Measurements from ENCODE around the gene SCAMP3. TPM values are rescaled to one million over a fixed set of nuclear protein-coding genes. Genes with fewer than 3 reads are reported as not detected.
A peak's percentile ranks its signal among the peaks of the same experiment; 100 is the strongest.

SCAMP3 gene
- total RNA-seq, 1 experiment from 2014 or later = 116 TPM

DNA sequence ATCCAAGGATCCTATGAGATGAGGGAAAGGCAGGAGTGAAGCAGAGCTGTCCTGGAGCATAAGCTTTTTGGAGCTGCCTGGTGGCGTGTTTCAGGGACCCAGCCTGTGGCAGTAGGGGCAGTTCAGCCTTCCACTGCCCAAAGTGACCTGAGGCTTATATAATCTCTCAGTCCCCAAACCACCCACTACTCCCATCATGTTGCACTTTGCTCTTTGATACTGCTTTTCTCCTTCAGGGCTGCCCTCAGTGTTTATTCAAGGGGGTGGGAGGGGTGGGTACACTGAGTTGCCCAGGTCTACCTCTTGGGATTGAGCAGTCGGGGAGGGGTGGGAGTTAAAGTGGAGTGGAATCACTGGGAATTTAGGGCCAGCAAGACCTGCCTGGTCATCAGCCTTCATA, 24.4 kb upstream of the SCAMP3 start:
- no peak for DNase-seq (ENCODE audit: extremely low read depth, low read depth)

DNA sequence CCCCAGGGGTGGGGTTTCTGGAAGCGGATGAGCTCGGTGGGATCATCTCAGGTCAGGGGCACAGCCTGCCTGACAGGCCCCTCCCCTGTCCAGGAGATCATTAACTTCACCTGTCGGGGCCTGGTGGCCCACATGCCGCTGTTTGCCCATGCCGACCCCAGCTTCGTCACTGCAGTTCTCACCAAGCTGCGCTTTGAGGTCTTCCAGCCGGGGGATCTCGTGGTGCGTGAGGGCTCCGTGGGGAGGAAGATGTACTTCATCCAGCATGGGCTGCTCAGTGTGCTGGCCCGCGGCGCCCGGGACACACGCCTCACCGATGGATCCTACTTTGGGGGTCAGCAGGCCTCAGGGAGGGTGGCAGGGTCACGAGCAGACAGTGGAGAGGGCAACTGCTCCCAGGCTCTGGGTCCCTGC, 23.5 kb upstream of the SCAMP3 start:
- no peak for DNase-seq (ENCODE audit: extremely low read depth, low read depth)

DNA sequence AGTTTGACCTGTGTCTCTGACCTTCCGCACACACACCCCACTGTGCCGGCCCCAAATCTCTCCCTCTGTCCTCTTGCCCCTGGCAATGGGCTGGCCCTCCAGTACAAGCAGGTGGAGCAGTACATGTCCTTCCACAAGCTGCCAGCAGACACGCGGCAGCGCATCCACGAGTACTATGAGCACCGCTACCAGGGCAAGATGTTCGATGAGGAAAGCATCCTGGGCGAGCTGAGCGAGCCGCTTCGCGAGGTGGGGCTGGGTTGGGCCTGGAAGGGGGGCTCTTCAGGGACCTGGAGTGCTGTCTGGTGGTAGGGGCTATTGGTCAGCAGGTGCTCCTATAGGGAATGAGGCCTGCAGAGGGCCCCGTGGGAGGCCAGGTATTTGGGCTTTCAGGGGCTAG, 22.9 kb upstream of the SCAMP3 start:
- no peak for DNase-seq (ENCODE audit: extremely low read depth, low read depth)

DNA sequence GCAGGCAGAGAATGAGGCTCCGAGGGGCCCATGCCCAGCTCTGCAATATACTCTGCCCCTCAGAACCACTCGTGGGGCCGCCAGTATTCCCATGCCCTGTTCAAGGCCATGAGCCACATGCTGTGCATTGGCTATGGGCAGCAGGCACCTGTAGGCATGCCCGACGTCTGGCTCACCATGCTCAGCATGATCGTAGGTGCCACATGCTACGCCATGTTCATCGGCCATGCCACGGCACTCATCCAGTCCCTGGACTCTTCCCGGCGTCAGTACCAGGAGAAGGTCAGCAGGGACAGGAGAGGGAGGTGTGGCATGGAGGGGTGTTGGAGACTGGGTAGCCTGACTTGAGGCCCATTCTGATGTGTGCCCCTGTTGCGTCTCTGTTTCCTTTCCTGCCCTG, 22.3 kb upstream of the SCAMP3 start:
- no peak for DNase-seq (ENCODE audit: extremely low read depth, low read depth)

DNA sequence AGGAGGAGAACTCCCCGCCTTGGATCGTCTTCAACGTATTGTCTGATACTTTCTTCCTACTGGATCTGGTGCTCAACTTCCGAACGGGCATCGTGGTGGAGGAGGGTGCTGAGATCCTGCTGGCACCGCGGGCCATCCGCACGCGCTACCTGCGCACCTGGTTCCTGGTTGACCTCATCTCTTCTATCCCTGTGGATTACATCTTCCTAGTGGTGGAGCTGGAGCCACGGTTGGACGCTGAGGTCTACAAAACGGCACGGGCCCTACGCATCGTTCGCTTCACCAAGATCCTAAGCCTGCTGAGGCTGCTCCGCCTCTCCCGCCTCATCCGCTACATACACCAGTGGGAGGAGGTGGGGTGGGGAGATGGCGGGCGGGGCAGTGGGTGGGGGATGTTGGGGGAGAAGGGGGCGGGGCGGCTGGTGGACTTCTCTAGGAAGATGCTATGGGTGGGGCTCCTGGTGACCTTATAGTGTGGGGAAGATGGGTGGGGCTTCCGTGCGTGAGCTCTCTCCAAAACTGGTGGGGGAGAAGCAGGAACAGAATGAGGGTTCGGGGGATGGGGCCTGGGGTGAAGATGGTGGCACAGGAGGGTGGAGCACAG, 20.4 kb upstream of the SCAMP3 start:
- no peak for DNase-seq (ENCODE audit: extremely low read depth, low read depth)

DNA sequence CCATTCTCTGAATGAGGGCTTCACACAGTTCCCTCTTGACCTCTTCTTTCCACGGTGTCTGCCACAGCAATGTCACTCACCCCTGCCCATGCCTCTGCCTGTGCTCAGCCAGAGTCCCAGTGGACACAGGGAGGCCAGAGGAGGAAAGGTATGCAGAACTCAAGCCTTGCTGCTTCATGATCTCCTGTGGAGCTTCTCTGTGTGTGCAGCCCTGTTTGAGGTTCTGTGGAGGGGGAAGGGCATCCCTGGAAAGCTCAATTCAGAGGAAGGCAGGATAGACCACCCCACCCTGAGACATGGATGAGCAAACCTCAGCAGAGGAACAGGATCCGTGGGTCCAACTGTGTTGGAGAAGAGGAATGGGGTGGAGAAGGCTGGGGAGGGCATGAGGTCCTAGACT, 17.1 kb upstream of the SCAMP3 start:
- no peak for DNase-seq (ENCODE audit: extremely low read depth, low read depth)

DNA sequence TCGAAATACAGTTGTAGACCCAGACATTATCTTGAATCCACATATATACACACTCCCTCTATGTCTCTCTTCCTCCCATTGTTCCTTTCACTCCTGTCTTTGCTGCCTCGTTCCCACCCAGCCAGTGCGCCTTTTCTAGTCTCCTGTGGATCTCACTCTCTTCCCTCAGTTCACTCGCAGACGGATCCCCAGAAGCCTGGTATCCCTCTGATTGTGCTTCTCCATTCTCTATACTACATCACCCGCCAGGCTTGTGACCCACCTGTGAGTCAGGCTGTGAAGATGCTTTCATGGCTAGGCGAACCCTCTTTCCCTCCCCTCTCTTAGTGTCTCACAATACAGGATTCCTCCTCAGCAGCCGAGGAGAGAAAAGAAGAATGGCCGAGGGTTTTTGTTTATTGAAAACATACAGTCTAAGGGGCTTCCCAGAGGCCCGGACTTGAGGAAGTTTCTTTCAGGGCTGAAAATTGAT, 16.6 kb upstream of the SCAMP3 start:
- no peak for DNase-seq (ENCODE audit: extremely low read depth, low read depth)

DNA sequence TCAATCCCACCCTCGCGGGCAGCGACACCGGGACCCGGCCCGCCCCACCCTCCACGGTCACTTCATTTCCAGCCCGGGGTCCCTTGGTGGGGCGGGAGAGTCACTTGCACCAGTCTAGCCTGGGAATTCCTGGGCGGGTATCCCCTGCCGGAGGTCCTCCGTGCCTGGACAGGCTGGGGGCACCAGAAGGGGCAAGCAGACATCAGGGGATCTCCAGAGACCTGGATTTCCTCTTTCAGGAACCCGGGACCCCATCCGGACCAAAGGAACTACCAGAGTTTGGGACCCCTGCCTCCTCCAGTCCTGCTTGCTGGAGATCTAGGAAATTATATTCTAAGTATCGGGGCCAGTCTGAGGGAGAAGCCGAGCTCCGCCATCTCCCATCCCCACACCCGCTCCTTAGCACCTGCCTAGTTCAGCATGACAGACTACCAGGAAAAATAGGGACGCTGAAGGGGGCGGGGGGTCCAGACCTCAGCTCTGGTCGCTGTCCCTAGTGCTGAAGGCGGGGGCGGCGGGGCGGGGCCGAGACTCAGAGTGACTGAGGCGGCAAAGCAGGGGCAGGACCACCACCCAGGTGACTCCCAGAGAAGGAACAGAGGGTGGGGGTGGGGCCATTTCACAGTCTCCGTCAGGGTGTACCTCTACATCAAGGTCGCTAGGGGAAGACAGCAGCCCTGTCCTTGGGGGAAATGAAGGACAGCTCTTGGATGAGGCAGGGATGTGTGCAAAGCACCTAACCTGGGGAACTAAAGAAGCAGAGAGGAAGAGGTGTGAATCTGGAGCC, 15.9 kb upstream of the SCAMP3 start:
- DNase-seq (ENCODE audit: extremely low read depth, low read depth) = peak; percentile 44

DNA sequence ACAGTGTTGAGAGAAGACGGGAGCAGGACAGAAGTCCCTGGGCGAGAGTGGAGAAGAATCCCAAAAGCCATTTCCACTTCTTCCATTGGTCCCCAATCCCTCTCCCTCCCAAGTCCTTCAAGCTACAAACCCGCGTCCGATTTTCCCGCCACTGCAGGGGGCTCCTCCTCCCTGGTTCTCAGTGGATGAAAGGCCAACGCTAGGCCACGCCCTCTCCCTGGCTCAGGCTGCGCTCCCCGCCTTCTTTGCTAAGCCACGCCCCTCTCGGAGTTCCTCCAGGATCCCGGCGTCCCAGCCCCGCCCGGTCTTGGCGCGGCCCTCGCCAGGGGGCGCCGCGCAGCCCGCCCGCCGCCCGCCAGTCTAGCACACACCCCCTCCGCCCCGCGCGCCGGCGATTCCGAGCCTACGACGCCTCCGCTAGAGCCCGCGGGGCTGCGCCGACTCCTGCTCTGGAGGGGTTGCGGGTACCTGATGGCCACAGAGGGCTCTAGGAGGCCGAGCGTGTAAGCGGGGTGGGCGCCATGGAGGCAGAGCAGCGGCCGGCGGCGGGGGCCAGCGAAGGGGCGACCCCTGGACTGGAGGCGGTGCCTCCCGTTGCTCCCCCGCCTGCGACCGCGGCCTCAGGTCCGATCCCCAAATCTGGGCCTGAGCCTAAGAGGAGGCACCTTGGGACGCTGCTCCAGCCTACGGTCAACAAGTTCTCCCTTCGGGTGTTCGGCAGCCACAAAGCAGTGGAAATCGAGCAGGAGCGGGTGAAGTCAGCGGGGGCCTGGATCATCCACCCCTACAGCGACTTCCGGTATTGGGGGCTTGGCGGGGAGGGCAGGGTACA, 15.1 kb upstream of the SCAMP3 start, which contains the start of gene HCN3:
TSS of gene HCN3 (plus strand) at position 394 of the 832 bp plus-strand sequence. CDS start at position 522, 128 bp downstream.
- DNase-seq (ENCODE audit: extremely low read depth, low read depth) = peak; percentile 98

DNA sequence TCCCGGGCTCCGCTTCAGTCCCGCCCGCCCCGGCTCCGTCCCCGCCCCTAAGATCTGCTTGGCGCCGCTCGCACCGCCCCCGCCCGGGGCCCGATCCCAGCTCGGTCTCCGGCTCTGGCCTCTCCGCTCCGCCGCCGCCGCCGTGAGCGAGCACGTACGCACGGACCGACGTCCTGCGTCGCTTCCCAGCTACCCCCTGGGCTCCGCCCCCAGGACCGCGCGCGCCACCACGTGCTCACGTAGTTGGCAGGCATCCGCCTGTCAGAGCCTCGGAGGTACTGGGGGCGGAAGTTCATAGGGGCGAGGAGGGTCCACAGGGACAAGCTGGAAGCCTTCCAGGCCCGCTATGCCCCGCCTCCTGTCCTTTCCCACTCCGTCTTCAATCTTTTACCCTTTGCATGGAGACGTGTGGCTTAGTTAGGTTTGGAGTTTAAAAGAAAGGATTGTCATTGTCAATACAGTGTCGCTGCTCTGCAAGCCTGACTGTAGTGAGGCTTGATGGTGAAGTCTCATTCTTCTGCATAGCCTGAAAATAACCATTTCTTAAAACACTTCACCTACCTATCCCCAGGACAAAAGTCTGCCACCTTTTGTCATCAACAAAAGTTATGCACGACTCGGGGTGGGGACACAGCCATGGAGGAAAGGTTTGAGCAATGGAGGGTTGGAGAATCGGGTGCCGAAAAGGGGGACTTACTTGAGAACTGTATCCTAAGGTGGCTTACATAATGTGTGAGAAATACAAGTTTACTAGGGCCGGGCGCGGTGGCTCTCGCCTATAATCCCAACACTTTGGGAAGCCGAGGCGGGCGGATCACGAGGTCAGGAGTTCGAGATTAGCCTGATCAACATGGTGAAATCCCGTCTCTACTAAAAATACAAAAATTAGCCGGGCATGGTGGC, 11.4 kb upstream of the SCAMP3 start, which contains the start of gene CLK2:
TSS of gene CLK2 (minus strand) at position 162 of the 903 bp plus-strand sequence. CDS start 2,527 bp downstream, outside the sequence.
- peak; percentile 96 for DNase-seq (ENCODE audit: extremely low read depth, low read depth)

DNA sequence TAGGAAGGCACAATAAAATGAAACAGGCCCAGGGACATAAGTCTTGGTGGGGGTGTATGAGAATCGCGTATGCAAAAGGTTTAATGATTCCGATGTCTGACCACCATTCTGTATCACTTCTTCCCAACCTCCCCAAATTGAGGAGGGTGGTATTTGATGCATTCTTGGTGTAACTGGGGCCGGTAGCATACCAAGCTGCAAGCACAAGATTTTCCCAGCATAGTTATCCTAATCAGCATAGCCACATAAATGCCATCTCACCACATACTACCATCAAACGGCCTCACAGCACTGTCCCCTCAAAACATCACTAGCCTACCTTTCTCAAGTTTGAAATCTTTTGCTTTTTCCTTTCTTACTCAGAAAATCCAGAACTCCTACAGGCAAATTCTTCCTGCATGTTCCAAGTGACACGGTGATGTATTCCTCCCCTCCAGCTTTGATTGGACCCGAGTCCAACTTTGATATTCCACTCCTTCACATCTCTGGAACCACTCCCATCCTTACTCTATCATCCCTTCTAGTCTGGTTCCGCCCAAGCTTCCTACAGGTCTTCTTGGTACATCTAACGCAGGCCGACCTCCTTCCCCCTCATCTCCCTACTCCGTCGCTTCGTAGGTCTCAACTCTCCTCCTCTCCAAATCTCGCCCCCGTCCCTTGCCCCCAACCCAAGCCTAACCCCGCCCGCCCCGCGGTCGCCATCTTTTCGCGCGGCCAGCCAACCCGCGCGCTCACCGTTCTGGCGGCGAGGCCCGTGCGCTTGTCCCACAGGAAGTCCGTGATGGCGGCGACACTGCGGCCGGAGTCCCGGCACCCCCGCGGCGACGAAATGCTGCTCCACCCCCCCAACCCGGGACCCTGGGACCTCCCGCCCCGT, 10.5 kb upstream of the SCAMP3 start:
- no peak for DNase-seq (ENCODE audit: extremely low read depth, low read depth)

DNA sequence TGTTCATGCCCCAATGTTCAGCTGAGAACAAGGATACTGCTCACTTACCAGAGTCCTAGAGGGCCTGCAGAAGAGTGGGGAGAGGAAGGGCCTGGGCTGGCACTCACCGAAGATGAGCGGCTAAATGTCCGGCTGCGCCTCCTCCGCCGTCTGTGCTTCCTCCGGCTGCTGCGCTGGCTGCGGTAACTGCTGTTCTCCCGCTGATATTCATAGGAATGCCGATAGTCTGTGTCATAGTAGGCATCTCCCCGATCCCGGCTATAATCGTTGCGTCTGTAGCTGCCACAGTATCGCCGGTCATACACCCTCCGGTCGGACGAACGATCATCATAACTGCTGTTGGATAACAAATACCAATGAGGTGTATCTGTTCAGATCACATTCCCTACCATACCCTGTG, 7.2 kb upstream of the SCAMP3 start:
- DNase-seq (ENCODE audit: extremely low read depth, low read depth) = no peak

DNA sequence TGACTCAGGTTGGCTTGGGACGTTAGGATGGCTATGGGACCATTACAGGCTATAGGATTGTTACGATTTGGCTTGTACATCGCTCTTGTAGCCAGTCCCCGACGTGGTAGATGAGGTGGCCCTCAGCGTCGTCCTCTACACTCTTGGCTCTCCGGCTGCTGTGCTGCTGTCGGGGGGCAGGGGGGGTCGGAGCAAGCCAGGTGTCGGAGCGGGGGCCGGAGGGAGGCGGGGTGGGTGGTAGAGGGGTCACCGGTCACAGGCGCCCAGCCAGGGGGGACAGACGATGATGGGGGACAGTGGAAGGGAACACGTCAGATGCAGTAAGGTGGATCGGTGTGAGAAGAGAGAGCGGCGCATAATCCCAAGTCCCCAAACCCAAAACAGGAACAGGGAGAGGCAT, 6.5 kb upstream of the SCAMP3 start:
- DNase-seq (ENCODE audit: extremely low read depth, low read depth) = no peak

DNA sequence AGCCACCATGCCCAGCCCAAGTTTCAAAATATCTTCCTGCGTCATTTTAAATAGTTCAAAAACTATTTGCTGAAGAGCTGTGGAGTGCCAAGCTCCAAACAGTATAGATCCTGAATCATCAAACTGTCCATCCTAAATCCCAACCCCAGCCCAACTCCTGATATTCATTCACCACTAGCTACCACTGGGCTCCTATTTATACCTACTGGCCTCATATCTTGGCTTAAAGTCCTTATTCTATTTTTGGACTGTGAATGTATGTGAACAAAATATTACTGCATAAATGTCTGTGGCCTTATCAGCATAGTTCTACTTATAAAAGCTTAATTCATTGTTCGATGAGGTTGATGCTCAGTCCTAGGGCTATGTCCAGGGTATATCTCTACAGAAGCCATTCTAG, 5.2 kb upstream of the SCAMP3 start:
- DNase-seq (ENCODE audit: extremely low read depth, low read depth) = no peak

DNA sequence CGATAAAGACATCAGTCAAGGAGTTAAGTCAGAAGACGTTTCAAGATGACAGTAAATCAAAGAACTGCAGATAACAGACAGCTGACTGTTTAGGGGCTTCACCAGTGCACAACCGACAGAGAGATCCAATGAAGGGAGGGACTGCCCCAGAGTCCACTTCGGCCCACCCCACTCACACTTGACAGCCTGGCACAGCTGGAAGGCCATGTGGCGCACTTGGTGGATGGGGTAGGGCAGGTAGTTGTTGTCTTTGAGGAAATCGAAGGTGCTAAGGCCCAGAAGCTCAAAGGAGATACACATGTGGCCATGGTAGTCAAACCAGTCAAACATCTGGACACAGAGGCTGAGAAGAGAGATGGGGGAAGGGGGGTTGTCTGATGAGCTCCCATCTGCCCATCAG, 4.4 kb upstream of the SCAMP3 start:
- DNase-seq (ENCODE audit: extremely low read depth, low read depth) = no peak

DNA sequence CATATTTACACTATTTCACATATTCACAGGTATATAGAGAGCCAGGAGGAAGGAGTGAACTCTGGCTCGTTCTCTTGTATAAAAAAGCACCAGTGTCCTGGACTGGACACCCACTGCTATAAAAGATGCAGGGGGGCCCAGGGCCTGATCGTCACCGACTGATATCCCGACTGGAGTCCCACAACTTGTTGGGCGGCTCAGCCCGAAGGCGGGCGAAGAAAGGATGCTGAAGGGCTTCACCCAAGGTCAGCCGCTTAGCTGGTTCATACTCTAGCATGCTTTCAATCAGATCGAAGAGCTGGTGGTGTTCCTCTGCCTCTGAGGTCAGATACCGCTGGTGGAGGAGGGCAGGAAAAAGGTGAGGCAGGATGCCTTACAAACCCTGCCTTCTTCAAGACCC, 907 bp upstream of the SCAMP3 start:
- no peak for DNase-seq (ENCODE audit: extremely low read depth, low read depth)

DNA sequence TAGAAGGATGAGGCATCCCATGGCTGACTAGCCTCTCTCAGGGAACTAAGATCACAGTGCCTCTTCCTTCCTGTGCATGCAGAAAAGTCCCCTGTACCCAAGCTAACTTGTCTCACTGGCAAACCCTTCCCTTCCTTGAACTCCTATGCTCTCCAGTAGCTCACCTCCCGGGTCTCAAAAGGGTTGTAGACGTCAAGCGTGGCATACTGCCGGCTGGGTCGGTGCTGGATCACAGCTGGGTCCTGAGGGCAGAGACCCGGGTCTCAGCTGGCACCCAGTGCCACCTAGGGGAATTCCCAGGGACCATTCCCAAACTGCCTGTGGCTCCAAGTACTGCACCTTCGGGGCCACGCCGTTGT, 688 bp downstream of the SCAMP3 start:
- no peak for DNase-seq (ENCODE audit: extremely low read depth, low read depth)

DNA sequence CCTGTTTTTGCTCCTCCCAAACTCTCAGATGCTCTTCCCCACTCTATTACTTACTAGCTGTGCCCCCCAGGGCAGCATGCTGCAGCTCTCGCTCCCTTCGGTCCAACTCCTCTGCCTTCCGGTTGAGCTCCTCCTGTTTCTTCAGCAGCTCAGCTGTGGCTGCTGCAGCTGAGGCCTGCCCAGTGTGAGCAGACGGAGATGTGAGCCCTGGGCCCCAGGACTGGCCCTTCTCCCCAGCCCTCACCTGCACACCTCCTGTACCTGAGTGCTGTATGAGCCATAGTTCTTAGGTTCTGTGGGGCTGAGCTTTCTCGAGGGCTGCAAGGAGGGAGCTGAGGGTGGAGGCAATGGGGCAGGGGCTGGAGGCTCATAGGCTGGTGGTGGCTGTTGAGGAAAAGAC, 1.9 kb downstream of the SCAMP3 start:
- DNase-seq (ENCODE audit: extremely low read depth, low read depth) = no peak

Measured in NCI-H460 (cell line).